Stimulated activated CD4-positive, alpha-beta T cell treated with anti-CD3 and anti-CD28 coated beads, Interleukin-4, amount 100 ng/mL, for 1 hour (primary cell): ENCODE measurements around the gene ZSWIM4.

ENCODE experiments used
- DNase-seq: peaks from one replicate; pipeline ENCODE4 v3.0.0-alpha.2; 2020

ZSWIM4 gene

GRCh38 chr19:13813147-13813546, 17.9 kb downstream of the ZSWIM4 start:
- DNase-seq = no peak

- no peak for DNase-seq
Observed at GRCh38 chr19:13814550-13814949, 19.3 kb downstream of the ZSWIM4 start.

- no peak for DNase-seq
Observed at GRCh38 chr19:13817018-13817614, 21.9 kb downstream of the ZSWIM4 start.

- peak; percentile 38 for DNase-seq
Observed at GRCh38 chr19:13817615-13818371, 22.6 kb downstream of the ZSWIM4 start.

- no peak for DNase-seq
Observed at GRCh38 chr19:13819238-13819637, 24.0 kb downstream of the ZSWIM4 start.

- DNase-seq = no peak
Observed at GRCh38 chr19:13821292-13821691, 26.0 kb downstream of the ZSWIM4 start.

GRCh38 chr19:13823256-13823655, 28.0 kb downstream of the ZSWIM4 start:
- DNase-seq = no peak

GRCh38 chr19:13823901-13824300, 28.7 kb downstream of the ZSWIM4 start:
- DNase-seq = no peak

- DNase-seq = no peak
Observed at GRCh38 chr19:13824703-13825102, 29.5 kb downstream of the ZSWIM4 start.

- no peak for DNase-seq
Observed at GRCh38 chr19:13825489-13826441, 30.5 kb downstream of the ZSWIM4 start.

- no peak for DNase-seq
Observed at GRCh38 chr19:13826652-13827235, 31.5 kb downstream of the ZSWIM4 start.

GRCh38 chr19:13827656-13828055, 32.4 kb downstream of the ZSWIM4 start:
- DNase-seq = no peak

- no peak for DNase-seq
Observed at GRCh38 chr19:13830114-13830740, 35.0 kb downstream of the ZSWIM4 start.

GRCh38 chr19:13830741-13831536, 35.7 kb downstream of the ZSWIM4 start:
- DNase-seq = no peak

GRCh38 chr19:13831537-13832467, 36.6 kb downstream of the ZSWIM4 start:
- no peak for DNase-seq

- peak; percentile 95 for DNase-seq
Observed at GRCh38 chr19:13833330-13834243, 38.3 kb downstream of the ZSWIM4 start.

GRCh38 chr19:13834244-13835069, 39.2 kb downstream of the ZSWIM4 start:
- DNase-seq = no peak
